GM12891 (cell line): ENCODE results near the gene TRABD.

Source experiments
- POLR2A ChIP-seq: IDR thresholded peaks from 2 replicates; pipeline ENCODE4 v1.6.1; 2011; ENCODE audit warnings: low read depth, low read length, control low read depth
- SPI1 ChIP-seq: IDR thresholded peaks from 2 replicates; pipeline ENCODE4 v1.6.1; 2011; ENCODE audit warnings: low read depth, low read length, control low read depth

- TF ChIP-seq SPI1 (no peak), POLR2A (no peak)
These were observed 35.3 kb upstream of the TRABD start for GRCh38 chr22:50150161-50151129.
